Mucosa of descending colon (tissue), 3 donors: ENCODE data around the gene GPR162. TPM values are rescaled to one million over a fixed set of nuclear protein-coding genes. Genes with fewer than 3 reads are reported as not detected.

Experiments
- ATAC-seq: fragments of 200-7000 bp; cut with Tn5 transposase; one replicate; pipeline ENCODE4 v1.9.1; 2020; ENCODE audit warnings: mild to moderate bottlenecking, moderate library complexity
- DNase-seq, 3 donors: peaks; one replicate each; pipeline ENCODE4 v3.0.0-alpha.2; 2020
- H3K36me3 ChIP-seq: fragments of 200-600 bp; one replicate; pipeline ENCODE4 v1.8.0; 2021; ENCODE audit warnings: low read depth, mild to moderate bottlenecking
- H3K4me1 ChIP-seq: fragments of 200-600 bp; one replicate; pipeline ENCODE4 v1.8.0; 2021; ENCODE audit warnings: low read depth, mild to moderate bottlenecking
- H3K4me3 ChIP-seq: fragments of 200-600 bp; one replicate; pipeline ENCODE4 v1.8.0; 2021; ENCODE audit warnings: mild to moderate bottlenecking
- H3K9me3 ChIP-seq: fragments of 200-600 bp; one replicate; pipeline ENCODE4 v1.8.0; 2021; ENCODE audit warnings: mild to moderate bottlenecking
- CTCF ChIP-seq: fragments of 200-600 bp; IDR thresholded peaks from one replicate; pipeline ENCODE4 v1.8.0; 2022; ENCODE audit warnings: antibody characterized with exemption, mild to moderate bottlenecking
- intact Hi-C, 2 donors: fragments of 100-400 bp; cut with DNase I in 1 of 2; cut with micrococcal nuclease in 1 of 2; formaldehyde crosslinking; loops; one replicate each; pipeline versions ENCODE4 v1.11.0 to v1.11.1; 2022; cut with DNase I, micrococcal nuclease
- total RNA-seq, 3 donors: library from RNA; stranded (reverse); fragmentation: NEBNext Ultra II Directional in 2 of 3; extraction: Animal tissue kit (Norgen Biotek cat#: 25700) in 2 of 3; gene quantifications; one replicate each; pipeline versions ENCODE4 v1.2.1 to v1.2.4, GENCODE V29; 2021 to 2023
- donor health status: DM: no; HTN: no; CAD: no; lungs with moderate emphysema.
- donor health status: DM: no; HTN: no; CAD: no.
- donor health status: DM: no; HTN: yes; CAD: no.

Gene GPR162
- total RNA-seq, 3 donors from 2014 or later: 1.7 to 18.6 (median 3.1) TPM

- H3K4me3 ChIP-seq: no peak overlapping the region
- DNase-seq: no peak
- H3K36me3 ChIP-seq: no peaks in the 10 kb centered on the region
- TF ChIP-seq CTCF: no peak
- no peaks in the 10 kb centered on the region for H3K4me1 ChIP-seq
- no peaks in the 10 kb centered on the region for H3K9me3 ChIP-seq
- ATAC-seq: no peak
- intact Hi-C loops: no loop called here
Observed at GRCh38 chr12:6790496-6791150, 31.0 kb upstream of the GPR162 start.

- H3K36me3 ChIP-seq: no peaks in the 10 kb centered on the region
- no peaks in the 10 kb centered on the region for H3K9me3 ChIP-seq
- ATAC-seq (no peak), DNase-seq (no peak)
- no peaks in the 10 kb centered on the region for H3K4me1 ChIP-seq
- H3K4me3 ChIP-seq: no peak overlapping the region
- no peak for TF ChIP-seq CTCF
- intact Hi-C loops: no loop called here
Observed at GRCh38 chr12:6791931-6792520, 29.6 kb upstream of the GPR162 start.

- Histone ChIP-seq H3K36me3 (no peaks in the 10 kb centered on the region), H3K9me3 (no peaks in the 10 kb centered on the region), H3K4me3 (no peak overlapping the region), H3K4me1 (no peaks in the 10 kb centered on the region)
- peak in 1 of 3 donors; percentile 69 for DNase-seq
- no peak for TF ChIP-seq CTCF
- intact Hi-C loops: no loop called here
- peak; percentile 60 for ATAC-seq
Observed at GRCh38 chr12:6792522-6793201, 29.0 kb upstream of the GPR162 start.

GRCh38 chr12:6795088-6795487 is 26.5 kb upstream of the GPR162 start:
- no peak overlapping the region for H3K4me3 ChIP-seq
- intact Hi-C loops: no loop called here
- no peak for TF ChIP-seq CTCF
- H3K36me3 ChIP-seq: no peaks in the 10 kb centered on the region
- ATAC-seq: no peak
- DNase-seq: no peak
- no peaks in the 10 kb centered on the region for H3K4me1 ChIP-seq
- no peaks in the 10 kb centered on the region for H3K9me3 ChIP-seq

GRCh38 chr12:6796576-6796975 is 25.0 kb upstream of the GPR162 start:
- Histone ChIP-seq H3K4me3 (no peak overlapping the region), H3K36me3 (no peaks in the 10 kb centered on the region), H3K9me3 (no peaks in the 10 kb centered on the region), H3K4me1 (no peaks in the 10 kb centered on the region)
- intact Hi-C loops: no loop called here
- ATAC-seq (no peak), DNase-seq (no peak)
- no peak for TF ChIP-seq CTCF
